GM21723 (cell line): Measurements from ENCODE around the gene TPK1.

ENCODE experiments used
- ATAC-seq: cut with Tn5 transposase; IDR thresholded peaks from one replicate; pipeline ENCODE4 v1.9.1; 2021; ENCODE audit warnings: mild to moderate bottlenecking, moderate library complexity; ENCODE audit not compliant: unreplicated experiment

Gene TPK1

DNA sequence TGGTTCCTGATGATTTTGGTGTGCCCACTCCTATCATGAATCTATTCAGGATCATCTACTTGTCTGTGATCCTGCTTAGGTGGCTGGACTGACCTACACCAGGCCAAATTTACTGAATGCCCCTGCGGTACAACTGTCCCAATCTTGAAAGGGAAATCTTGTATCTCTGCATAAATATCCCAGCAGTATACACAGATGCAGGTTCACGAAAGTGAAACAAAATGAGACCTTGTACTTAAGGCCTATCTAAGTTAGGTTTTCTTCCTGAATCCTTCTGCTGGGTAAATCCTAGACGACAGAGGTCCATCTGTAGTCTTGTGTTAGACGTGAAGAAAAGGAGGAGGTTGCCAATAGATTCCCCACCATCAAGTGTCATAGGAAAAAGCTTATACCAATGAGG, 346.9 kb downstream of the TPK1 start:
- no peak for ATAC-seq

DNA sequence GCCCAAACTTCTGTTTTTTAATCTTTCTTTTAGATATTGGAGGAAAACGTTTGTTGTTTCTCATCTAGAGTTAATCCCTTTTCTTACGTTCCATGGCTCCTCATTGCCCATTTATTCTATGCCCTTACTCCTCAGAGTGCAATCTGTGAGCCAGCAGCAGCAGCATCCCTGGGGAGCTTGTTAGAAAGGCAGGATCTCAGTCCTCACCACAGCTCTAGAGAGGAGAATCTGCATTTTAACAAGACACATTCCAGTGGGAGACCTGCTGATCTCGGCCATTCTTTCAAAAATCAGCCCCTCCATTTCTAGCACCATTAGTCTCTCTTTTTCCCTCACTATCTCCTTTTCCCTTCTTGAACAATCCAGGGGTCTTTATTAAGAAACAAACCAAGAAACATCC, 348.0 kb downstream of the TPK1 start:
- ATAC-seq = no peak

DNA sequence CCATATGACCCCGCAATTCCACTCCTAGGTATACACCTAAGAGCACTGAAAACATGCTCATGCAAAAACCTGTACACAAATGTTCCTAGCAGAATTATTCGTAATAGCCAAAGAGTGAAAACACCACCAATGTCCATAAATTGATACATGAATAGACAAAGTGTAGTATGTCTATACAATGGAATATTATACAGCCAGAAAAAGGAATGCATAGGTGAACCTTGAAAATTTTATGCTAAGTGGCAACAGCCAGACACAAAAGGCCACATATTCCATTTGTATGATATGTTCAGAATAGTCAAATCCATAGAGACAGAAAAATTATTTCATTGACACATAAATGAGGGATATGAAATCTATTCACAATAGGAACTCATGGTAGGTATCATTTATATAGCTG, 351.4 kb downstream of the TPK1 start:
- no peak for ATAC-seq

DNA sequence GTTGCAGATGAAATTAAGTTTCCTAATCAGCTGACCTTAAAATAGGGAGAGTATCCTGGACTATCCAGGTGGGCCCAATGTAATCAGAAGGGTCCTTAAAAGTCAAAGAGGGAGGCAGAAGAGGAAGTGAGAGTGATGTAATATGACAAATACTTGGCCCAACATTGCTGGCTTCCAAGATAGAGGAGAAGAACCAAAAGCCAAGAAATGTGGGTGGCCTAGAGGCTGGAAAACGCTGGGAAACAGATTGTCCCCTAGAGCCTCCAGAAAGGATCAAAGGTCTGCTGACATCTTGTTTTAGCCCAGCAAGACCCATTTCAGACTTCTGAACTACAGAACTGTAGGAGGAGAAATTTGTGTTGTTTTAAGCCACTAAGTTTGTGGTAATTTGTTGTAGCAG, 352.7 kb downstream of the TPK1 start:
- ATAC-seq = no peak

DNA sequence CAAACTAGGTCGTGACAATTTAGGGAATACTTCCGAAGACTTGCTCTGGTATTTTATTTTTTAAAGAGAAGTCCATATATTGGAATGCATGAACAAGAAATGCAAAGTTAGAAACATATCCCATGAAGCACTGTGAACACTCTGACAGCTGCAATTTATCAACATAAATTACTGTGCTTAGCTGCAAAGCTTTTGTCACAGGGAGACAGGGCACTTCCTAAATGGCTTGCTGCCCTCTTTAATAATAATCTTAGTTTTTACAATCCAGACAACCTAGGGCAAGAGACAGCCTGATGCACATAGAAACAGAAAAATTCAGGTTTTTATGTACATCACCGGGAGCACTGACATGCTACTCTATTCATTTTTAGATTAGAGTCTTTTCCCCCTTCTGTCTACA, 354.0 kb downstream of the TPK1 start:
- no peak for ATAC-seq

DNA sequence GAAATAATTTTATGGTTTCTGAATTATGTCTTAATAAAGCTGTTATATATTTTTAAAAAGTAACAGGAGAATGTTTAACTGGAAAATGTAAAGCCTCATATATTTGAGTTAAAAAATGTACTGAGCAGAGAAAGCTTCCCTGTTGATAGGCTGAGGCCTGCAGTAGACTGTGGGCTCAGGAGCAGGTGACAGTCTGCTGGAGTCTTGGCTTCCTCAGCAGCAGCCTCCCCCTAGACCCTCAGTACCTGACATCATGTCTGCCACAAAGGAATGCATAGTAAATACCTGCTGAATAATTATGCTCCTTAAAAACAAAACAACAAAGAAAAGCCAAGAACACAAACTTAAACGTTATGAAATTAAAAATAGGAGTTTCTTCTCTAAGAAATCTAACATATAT, 358.5 kb downstream of the TPK1 start:
- no peak for ATAC-seq

DNA sequence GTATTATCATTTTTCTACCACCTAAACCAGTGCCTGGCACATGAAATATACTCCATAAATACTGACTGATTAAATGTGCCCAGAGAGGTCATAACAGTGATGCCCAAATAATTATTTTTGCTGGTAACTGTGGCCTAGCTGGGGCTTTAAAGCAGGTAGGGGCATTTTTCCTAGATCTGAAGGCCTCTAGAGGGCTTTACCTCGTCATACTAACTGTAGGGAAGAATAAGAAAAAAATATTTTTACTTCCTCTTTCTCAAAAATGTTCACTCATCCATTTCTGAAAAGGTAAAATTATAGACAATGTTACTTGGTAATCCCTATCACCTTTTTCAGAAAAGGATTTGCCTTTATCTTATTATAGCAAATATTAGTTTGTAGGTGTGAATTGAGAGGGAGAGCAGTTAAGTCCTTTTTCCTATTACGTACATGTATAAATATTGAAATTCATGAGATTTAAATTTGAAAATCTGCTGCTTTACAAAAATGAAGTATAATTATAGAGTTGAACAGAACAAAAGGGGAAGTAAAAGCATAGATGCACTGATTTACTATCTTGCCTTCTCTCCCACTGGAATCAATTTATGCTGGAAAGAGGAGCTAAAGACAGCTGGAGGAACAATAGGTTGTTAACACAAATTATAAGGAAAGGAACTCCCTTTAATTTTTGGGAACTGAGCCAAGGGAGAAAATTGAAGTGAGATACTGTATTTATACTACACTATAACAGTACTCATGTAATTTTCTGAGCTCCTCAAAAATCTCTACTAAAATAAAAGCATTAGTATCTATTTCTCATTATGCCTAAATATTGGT, 360.8 kb downstream of the TPK1 start:
- no peak for ATAC-seq

DNA sequence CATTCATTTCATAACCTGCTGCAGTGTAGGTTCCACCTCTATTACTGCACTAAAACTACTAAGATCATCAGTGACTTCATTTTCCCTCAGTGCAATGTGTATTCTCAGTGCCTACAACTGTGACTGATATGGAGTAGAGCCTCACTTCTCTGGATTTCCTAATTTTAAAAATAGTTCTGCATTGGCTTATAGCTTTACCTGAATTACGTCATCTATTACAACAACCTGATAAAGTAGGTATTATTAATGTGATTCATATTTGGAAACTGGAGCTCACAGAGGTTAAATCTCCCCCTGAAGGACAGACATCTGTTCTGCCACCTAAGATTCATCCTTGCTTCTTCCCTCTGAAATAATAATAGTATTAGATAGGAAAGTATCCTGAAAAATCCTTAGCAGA, 361.5 kb downstream of the TPK1 start:
- ATAC-seq = no peak

DNA sequence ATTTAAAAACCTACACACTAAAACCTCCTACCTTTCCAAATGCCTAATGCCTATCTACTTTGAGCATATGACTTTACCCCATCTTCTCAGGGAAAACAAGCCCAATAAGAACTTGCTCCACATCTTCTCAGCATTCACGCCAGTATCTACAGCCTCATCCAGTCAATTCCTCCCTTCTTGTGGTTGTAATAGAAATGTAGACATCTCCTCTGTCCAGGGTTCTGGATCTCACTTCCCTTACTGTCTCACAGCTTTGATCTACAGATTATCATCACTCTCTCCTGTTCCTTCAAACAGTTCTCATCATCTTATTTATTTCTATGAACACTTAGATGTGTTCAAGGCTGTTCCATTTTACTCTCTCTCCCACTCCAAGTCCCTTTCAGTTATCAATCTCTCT, 361.9 kb downstream of the TPK1 start:
- no peak for ATAC-seq

DNA sequence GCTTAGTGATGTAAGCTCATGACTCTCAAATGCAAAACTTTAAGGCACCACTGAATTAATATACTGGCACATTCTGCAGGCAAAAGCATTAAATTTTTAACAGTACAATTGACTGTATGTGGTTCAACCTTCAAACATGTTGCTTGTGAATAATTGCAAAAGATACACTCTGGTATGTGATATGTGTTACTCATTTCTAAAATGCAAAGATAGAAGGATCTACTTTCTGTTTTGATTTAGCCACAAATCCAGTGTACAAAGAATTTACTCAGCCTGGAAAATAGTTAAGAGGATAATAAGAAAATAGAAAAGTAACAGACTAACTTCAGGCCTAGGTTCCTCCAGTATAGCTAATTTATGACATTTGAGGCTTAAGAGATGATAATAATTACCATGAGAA, 365.8 kb downstream of the TPK1 start:
- ATAC-seq = no peak

DNA sequence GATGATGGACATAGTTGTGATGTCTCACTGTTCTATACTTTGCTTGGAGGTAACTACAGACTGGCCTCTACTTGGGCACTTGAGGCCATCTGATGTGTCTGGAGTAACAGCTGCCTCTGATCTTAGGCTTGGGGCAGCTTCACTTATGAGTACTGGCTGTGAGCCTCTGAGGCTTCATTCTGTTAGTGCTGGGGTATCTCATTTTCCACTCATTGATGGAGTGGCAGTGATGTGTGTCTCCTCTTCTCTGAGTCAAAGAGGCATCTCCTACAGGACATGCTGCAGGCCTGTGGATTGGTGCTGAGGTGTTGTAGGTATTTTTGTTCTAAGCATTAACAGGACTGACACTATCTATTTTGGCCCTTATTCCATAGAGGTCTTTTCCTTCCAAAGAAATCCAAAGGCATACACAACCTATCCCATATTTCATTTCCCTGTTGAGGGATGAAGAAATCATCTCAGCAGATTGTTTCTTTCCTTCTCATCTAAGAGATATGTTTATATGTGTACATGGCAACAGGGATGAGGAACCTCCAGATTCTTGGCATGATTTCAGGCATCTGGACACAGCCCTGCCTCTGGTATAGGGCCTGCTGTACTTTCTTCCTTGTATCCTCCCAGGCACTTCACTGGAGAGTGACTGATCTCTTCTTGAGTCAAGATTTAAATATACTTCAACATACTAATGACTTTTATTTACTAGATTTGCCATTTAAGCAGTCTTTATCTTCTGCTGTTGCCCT, 366.7 kb downstream of the TPK1 start:
- ATAC-seq = no peak

DNA sequence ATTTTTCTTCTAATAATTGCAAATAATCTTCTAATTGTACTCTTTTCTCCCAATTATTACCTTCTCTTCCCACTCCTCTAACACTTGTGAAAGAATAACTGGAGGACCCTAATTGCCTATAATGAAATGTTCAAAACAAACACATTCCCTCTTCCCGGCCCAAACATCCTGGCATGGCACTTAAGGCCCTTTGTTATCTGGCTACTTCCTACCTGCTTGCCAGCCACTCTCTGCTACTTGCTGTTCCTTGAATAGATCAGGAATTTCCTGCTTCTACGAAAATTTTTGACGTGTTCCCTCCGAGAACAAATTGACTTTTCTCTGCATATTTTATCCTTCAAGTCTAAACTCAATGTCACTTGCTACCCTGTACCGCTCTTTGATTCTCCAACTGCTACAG, 376.2 kb downstream of the TPK1 start:
- ATAC-seq = no peak

DNA sequence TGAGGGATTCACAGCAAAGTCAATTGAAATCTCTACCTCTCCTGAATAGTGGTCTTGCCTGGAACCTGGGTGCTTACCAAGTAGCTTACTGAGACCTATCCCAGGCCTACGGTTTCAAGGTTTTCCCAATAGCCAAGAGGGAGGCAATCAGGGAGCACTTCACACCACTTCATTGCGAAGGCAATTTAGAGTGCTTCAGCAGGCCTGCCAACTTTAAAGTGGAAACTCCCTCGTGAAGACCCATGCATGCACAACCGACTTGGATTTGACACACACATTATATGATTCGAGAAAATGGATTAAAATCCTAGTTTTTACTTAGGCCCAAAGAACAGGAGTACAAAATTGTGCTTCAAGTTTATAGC, 380.8 kb downstream of the TPK1 start:
- ATAC-seq = no peak

DNA sequence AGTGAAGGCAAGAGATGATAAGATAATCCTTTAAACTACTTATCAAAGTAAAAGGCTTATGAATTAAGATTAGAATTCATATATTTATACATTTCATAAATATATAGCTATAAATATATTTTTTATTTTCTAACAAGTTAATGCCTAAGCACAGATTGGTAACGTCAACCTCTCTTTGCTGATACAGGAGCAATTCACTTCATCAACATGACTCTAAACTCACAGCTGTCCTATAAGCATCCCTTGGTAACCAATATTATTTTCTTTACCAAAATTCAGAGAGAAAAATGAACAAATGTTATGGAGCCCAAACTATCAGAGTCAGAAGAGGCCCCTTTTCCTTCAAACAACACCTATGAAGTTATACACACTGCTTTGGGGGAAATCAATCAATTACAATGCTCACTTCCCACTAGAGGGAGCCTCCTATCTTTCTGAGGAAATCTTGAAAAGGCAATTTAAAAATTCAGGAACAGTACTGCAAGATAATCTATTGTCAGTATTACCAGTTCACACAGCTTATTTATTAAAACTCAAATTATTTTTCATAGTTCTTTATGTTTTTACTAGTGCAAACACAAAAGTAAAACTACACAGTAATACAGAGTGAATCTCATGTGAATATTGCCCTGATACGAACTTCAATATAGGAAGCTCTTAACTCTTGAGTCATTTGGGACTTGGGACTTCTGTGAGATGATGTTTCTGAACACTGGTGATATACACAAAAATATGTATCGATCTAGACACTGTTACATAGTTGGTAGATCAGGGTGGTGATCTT, 381.4 kb downstream of the TPK1 start:
- ATAC-seq = no peak

DNA sequence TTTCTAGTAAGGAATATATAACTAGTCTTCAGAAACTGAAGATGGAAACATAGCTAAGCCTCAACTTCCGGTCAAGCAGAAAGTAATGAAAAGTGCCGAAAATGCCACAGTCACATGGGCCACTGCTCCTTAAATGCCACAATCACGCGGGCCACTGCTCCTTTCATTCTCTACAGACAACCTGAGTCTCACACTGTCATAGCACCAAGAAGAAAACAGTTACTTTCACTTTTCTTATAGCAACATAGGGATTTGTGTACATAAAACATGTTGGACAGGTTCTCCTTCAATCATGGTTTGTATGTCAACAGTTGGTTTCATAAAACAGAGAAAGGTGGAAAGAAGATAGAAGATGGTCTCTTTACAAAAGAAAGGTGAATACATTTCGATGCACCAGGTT, 383.8 kb downstream of the TPK1 start:
- ATAC-seq = peak; percentile 52

DNA sequence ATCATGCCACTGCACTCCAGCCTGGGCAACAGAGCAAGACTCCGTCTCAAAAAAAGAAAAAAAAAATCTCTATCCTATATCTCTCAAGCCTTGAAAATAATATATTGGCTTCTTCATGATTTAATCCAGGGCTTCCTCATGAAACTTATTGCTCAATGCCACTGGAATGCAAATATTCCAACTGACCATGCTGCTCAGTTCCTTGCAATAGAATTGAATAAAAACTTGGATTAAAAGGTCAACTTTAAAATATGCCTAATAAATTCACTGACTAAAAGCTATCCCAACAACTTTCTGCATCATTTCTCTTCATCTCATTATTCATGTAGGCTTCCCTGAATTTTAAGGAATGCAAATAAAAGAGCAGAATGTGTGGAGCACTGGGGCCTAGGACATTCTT, 390.3 kb downstream of the TPK1 start:
- no peak for ATAC-seq

DNA sequence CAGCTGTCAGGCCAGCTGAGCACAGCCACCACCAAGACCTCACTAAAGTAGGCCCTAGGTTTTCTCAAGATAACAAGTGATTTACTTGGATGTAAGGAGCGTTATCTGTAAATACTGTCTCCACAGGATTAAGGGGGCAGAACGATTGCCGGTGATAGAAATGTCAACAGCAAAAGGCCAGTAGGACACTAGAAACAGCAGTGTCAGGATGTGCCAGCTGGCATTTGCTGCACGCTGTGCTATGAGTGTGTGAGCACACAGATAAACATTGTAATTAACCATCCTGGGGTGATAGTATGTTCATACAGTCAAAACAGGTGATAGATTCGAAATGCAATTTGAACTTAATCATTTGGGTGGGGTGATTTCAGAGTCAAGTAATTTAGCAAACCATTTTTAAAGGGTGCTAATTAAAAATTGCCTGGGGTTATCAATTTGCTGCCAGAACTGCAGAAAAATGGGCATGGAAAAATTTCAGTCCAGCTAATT, 396.1 kb downstream of the TPK1 start:
- no peak for ATAC-seq

DNA sequence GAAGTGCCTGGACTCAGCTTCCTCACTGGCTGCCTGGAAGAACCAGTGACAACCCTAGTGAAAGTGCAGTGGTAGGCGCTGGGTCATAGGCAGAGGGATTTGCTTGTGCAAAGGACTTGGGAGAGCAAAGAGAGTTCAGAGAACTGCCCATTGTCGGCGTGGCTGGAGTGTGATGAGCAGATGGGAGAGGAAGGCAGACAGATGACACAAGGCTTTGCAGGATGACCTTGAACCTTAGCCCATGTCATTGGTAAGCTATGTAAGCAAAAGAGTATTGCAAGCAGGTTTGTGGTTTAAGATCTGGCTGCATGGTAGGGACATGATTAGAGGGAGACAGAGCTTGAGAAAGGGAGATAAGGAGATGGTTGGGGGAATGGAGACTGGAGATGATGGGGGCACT, 397.1 kb downstream of the TPK1 start:
- ATAC-seq = no peak

DNA sequence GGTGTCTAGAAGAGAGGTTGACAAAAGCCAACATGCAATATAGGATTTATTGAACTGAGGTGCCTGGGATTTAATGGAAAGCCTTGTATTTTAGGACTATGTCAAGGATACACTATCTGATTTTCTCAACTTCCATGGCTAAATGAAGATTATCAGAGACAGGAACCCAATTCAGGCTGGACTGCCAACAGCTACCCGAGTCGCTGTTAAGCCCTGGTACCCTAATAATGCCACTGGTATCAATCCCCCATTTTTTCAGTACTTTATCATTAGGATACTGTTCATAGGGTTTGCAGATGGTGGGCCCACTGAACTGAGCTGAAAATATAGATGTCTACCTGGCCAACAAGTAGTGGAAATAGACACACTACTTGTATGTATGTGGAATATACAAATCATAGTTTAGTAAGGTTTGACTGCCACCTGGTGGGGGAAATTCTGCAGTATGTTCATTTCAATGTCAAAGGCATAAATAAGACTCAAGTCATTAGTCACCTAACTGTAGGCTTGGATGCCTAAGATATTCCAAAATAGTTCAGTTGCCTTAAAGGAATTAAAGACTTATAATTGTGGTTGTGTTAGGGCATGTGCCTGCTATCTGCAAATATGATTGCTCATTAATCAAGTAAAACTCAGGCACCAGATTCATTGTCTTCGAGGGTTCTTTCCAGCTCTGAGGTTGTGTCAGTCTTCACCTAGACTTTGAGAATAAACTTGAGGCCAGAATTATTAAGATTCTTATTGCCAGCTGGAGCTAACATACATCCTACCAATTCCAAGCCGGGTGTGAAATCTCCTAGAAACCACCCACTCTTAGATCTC, 398.3 kb downstream of the TPK1 start:
- peak; percentile 80 for ATAC-seq

DNA sequence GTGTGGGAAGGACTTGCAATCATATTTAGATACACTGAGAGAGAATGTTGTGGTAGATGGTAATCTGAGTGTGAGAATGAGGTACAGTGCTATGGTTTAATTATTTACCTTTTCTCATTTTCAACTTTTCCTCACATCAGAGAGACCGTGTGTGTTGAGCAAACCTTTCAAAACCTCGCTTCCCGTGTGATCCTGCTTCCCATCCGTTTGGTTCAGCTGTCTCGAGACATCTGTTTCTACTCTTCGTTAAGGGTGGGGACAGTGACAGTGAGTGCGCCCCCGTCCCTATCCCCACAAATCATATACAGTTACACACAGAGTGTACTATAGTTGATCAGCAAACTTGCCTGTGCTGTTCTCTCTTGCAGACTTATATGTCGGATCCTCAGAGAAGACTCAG, 399.4 kb downstream of the TPK1 start:
- no peak for ATAC-seq

DNA sequence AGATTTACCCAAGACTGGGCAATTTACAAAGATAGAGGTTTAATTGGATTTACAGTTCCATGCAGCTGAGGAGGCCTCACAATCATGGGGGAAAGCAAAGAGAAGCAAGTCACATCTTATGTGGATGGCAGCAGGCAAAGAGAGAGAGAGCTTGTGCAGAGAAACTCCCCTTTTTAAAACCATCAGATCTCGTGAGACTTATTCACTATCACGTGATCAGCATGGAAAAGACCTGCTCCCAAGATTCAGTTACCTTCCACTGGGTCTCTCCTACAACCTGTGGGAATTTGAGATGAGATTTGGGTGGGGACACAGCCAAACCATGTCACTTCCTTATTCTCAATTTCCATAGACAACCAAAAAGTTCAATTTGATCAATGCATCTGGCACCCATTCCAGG, 407.4 kb downstream of the TPK1 start:
- ATAC-seq = no peak
